ENCODE measurements around the gene UBASH3A.

UBASH3A gene

DNA sequence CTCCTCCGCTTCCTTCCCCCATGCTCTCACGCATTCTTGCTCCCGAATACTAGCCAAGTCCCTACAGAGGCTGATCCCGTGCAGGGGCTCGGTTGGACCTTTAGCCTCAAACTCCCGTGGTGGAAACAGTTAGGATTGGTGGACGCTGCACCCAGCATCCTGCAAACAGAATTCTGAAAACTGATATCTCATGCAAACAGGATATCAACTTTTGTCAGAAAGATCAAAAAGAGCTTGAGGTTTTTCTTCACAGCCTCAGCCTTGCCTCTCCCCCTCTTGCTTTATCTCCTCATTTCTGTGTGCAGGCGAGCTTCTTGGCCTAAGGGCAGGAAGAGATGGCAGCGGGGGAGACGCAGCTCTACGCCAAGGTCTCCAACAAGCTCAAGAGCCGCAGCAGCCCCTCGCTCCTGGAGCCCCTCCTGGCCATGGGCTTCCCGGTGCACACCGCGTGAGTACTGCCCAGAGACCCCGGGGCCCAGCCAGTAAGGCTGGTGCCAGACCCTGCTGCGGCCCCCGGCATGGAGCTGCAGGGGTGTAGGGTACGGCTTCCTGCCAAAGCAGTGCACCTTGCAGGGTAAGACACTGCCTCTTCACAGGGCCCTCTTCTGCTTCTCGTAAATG, at the start of gene UBASH3A:
Gene UBASH3A, plus strand, starts transcription at position 292 of the 621 bp plus-strand sequence. Its CDS starts 44 bp downstream, at position 336.
- DNase-seq (ENCODE audit: low read depth in 2 of 3, low spot score in 2 of 3) = no peak

DNA sequence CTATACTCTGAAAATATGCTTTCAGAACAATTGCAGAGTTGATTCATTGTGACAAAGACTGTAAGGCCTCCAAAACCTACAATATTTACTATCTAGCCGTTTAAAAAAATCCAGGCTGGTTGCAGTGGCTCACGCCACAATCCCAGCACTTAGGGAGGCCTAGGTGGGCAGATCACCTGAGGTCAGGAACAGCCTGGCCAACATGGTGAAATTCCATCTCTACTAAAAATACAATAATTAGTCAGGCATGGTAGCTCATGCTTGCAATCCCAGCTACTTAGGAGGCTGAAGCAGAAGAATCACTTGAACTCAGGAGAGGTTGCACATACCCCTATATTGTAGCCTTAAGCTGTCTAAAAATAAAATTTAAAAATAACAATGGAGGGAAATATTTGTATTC, 47.7 kb upstream of the UBASH3A start:
- DNase-seq (ENCODE audit: low read depth in 2 of 3, low spot score in 2 of 3) = no peak

GRCh38 chr21:42356650-42357049, 47.1 kb upstream of the UBASH3A start:
- DNase-seq (ENCODE audit: low read depth in 2 of 3, low spot score in 2 of 3) = no peak

- DNase-seq (ENCODE audit: low read depth in 2 of 3, low spot score in 2 of 3) = no peak
Observed at GRCh38 chr21:42357307-42357706, 46.4 kb upstream of the UBASH3A start.

DNA sequence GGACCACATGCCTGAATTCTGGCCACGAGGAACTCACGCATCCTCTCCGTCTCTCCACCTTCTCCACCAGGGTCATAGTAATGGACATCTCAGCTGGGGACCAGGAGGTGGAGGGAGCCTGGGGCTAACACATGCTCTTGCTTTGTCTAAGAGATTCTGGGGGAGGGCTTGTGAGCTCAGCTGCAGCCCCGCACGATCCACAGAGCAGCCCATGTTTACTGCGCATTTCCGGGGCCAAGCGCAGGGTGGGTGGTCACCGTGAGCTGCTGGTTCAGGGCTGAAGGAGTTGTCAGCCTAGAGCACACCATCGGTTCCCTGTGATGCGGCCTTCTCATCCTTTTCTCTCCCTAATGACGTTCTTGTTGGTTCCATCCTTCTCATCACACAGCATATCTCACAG, 45.4 kb upstream of the UBASH3A start:
- DNase-seq (ENCODE audit: low read depth in 2 of 3, low spot score in 2 of 3) = no peak

- DNase-seq (ENCODE audit: low read depth in 2 of 3, low spot score in 2 of 3) = no peak
Observed at GRCh38 chr21:42358937-42359336, 44.8 kb upstream of the UBASH3A start.

DNA sequence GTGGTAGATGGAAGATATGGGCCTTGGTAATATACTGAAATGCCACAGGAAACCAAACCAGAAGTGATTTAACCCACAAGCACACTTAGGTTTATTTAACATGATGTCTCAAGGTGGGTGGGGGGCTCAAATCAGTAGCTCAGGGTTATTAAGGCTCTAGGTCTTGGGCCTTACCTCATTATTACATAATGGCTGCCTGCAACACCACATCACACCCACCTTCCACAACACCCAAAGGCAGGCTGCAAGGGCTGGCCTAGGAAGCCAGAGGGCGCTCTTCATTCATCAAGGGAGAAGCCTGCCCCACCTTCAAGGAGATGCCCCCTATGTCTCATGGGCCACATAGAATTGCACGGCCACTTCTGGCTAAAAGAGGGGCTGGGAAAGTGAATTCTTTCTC, 43.4 kb upstream of the UBASH3A start:
- DNase-seq (ENCODE audit: low read depth in 2 of 3, low spot score in 2 of 3) = no peak

DNA sequence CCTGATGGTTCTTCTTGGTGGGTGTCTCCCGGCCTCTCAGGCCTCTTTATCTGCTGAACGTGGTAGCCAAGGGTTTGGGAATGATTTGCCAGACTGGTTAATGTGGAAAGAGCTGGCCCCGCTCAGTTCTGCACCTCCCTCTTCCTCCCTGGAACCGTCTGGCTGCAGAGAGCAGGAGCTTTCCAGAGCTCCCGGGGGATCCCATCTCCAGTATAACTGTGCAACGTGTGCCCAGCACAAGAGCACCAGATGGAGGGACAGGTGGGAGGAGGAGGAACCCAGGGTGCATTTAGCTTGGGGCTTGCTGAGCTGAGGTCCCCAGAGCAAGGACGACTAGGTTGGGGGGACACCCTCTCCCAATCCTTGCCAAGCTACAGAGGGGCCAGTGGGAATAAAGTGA, 42.4 kb upstream of the UBASH3A start:
- DNase-seq (ENCODE audit: low read depth in 2 of 3, low spot score in 2 of 3) = no peak

GRCh38 chr21:42362198-42362597, 41.5 kb upstream of the UBASH3A start:
- no peak for DNase-seq (ENCODE audit: low read depth in 2 of 3, low spot score in 2 of 3)

GRCh38 chr21:42362700-42363099, 41.0 kb upstream of the UBASH3A start:
- DNase-seq (ENCODE audit: low read depth in 2 of 3, low spot score in 2 of 3) = no peak

DNA sequence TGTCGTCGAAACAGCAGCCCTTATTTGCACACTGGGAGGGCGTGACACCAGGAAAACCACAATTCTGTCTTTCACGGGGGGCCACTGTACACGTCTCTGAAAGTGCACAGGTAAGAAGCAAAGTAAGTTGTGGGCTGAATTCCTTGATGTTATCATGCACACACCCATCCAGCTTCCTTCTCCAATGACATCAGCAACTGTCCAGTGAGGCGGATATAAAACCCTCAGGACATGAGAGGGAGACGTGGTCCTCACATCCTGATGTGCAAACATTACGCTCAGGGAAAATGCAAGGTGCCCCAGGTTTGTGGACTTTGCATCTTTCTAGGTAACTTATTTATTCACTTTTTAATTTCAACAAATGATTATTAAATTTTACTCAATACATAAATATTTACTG, 40.4 kb upstream of the UBASH3A start:
- no peak for DNase-seq (ENCODE audit: low read depth in 2 of 3, low spot score in 2 of 3)

DNA sequence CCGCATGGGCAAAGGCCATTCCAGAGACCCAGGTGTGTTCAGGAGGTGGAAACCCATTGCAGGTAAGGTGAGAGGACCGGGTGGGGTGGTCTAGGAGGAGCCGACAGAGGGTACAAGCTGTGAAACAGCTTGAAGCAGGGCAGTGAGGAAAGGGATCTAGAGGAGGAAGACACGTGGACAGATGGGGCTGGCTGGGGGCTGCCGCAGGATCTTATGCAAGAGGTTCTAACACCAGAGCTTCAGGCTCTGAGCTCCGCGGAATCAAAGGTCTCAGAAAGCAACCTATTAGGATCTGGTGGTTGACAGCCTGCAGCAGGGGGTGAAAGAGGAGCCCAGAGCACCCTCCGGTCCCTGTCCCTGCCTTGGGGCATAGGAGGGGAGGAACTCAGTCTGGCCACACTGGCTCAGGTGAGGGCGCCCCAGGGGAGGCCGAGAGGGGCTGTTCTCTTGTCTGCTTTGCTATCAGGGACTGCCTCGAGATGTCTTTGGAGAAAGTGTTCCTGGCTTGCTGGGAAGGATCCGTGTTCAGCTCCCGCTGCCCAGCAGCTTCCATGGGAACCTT, 39.3 kb upstream of the UBASH3A start:
- DNase-seq (ENCODE audit: low read depth in 2 of 3, low spot score in 2 of 3) = no peak

DNA sequence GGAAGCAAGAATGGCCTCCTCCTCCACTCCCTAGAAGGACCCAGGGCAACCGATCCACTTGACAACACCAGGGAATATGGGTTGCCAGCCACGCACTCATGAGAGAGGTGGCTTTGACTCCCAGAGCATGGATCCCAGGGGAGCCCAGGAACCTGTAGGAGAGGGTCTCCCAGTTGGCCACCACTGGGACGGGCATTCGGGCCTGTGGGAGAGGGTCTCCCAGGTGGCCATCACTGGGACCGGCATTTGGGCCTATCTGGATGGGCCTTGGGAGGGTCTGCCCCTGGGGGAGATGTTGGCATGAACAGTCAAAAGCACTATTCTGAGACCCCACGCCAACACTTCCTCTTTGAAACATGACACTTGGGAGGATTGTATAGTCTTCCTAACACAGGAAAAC, 37.9 kb upstream of the UBASH3A start:
- no peak for DNase-seq (ENCODE audit: low read depth in 2 of 3, low spot score in 2 of 3)

DNA sequence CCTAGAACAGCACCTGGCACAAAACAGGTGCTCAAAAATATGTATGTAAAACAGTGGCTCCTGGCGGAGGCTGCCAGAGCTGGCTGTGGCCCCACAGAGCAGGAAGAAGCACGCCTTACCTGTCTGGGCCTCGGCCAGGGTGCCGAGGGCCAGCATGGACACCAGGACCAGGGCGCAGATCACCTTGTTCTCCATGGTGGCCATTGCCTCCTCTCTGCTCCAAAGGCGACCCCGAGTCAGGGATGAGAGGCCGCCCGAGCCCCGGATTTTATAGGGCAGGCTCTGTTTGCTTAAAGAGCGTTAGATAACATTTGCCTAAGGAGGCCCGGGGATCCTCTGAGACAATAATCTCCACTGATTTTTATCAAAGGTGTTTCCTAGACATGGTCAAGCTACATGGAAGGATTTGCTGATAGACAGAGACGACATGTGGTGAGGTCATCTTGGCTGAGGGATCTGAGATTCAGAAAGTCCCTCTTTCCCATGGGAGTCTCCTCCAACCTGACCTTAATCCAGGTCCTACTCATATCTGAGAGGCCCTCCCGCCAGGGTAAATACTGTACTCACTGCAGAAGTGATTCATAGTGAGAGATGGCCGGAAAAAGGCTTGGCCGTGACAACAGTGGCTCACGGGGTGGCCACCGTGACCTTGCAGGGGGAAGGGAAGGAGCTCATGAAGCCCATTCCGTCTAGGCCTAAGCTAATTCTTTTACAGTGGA, 37.3 kb upstream of the UBASH3A start, which contains the start of gene TFF1:
Gene TFF1, minus strand, starts transcription at position 244 of the 719 bp plus-strand sequence. Its CDS starts 40 bp downstream, at position 204.
- no peak for DNase-seq (ENCODE audit: low read depth in 2 of 3, low spot score in 2 of 3)

DNA sequence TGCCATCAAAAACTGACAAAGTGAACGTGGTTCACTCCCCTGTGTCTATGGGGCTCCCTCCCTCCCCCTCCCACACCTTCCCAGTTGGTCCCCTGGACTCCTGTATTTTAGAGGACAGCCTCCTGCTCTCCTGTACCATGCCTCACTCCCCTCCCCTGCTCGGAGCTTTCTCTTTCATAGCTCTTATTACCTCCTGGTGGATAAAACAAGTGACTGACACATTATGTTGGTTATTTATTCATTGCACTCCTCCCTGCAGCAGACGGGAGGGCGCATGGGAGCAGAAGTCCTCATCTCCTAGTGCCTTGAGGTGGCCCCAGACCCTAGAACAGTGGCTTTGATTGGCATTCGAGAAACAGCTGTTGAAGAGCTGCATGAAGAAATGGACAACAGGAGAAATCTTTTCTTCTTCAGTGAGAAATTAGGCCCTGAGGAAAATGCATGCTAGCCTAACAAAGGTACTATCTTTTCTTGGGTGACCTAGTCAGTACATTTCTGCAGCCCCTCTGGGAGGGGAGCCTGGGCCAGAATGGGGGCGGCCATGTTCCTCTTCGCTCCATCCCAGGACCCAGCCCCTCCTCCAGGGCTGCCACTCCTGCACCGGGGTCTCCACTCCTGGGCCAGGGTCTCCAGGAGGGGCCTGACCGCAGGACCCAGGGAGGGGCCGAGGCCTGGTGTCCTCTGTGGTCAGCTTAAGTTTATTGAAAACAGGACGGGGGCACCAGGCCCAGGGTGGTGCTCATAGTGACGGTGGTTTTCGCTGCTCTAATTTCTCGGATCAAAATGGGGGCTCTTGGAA, 36.1 kb upstream of the UBASH3A start:
- DNase-seq (ENCODE audit: low read depth in 2 of 3, low spot score in 2 of 3) = no peak

- DNase-seq (ENCODE audit: low read depth in 2 of 3, low spot score in 2 of 3) = no peak
Observed at GRCh38 chr21:42369821-42370220, 33.9 kb upstream of the UBASH3A start.

DNA sequence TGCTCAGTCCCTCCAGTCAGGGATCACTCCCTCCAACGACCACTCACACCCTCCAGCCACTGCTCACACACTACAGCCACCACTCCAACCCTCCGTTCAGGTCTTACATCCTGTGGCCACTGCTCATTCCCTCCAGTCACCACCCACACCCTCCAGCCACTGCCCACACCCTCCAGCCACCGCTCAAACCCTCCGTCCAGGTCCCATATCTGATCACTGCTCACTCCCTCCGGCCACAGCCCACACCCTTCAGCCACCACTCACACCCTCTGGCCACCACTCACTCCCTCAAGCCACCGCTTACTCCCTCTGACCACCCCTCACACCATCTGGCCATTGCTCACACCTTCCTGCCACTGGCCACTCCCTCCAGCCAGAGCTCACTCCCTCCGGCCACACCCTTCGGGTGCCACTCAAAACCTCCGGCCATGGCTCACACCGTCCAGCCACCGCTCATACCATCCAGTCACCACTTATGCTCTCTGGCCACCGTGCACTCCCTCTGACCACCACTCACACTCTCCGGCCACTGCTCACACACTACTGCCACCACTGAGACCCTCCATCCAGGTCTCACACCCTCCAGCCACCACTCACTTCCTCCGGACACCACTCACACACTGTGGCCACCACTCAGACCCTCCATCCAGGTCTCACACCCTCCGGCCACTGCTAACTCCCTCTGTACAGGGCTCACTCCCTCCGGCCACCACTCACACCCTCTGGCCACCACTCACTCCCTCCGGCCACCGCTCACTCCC, 32.6 kb upstream of the UBASH3A start:
- DNase-seq (ENCODE audit: low read depth in 2 of 3, low spot score in 2 of 3) = no peak

DNA sequence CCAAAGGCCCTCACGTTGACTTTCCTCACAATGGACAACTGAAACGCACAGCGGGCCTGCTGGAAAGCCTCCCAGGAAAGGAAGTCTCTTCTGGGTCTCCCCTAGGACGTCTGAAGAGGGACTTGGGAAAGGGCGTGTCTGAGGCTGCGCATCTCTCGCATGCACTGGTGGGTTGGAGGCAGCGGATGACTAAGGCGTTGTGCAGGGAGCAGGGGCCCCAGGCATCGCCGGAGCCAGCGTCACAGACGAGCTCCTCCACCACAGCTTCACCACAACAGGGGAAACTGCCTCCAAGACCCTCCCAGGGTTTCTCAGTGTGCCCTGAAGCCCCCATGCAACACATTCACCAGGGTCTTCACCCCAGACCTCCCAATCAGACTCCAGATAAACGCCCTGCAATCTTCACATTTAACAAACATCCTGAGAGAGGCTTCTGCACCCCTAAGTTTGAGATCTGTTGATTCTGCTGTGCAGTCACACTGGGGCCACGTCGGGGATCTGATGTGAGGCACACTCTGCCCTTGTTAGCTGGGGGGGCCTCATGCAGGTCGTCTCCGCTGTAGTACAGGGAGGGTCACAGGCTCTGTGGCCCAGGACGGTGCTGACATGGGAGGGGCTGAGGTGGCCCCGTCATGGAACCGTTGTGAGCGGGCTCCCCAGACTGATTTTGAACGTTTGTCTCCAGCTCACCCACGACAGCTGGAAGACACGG, 30.4 kb upstream of the UBASH3A start:
- DNase-seq (ENCODE audit: low read depth in 2 of 3, low spot score in 2 of 3) = peak; percentile 25 to 39 (median 36)

GRCh38 chr21:42373908-42374455, 29.7 kb upstream of the UBASH3A start:
- no peak for DNase-seq (ENCODE audit: low read depth in 2 of 3, low spot score in 2 of 3)

- DNase-seq (ENCODE audit: low read depth in 2 of 3, low spot score in 2 of 3) = no peak
Observed at GRCh38 chr21:42374457-42374856, 29.2 kb upstream of the UBASH3A start.

All from activated CD8-positive, alpha-beta memory T cell treated with anti-CD3 and anti-CD28 coated beads for 48 hours (primary cell).